Stimulated activated CD4-positive, alpha-beta T cell treated with anti-CD3 and anti-CD28 coated beads, Interleukin-1b, Interleukin-23, amount 100 ng/mL, for 24 hours (primary cell): ENCODE measurements around the gene TMPRSS4.
"Not testable (repeated sequence)": the region's sequence is repeated elsewhere in the genome, so short reads cannot be mapped to it uniquely, and the experiment has no call there.

Experiments
- DNase-seq, 4 experiments: peaks; one replicate each; pipeline ENCODE4 v3.0.0-alpha.2; 2020; ENCODE audit warnings: low read depth in 4 of 4, low spot score in 1 of 4

The TMPRSS4 gene

GRCh38 chr11:118056806-118057205 lies 20.1 kb upstream of the TMPRSS4 start:
- no peak for DNase-seq

- no peak for DNase-seq
These were observed 19.4 kb upstream of the TMPRSS4 start for GRCh38 chr11:118057251-118058145.

DNA sequence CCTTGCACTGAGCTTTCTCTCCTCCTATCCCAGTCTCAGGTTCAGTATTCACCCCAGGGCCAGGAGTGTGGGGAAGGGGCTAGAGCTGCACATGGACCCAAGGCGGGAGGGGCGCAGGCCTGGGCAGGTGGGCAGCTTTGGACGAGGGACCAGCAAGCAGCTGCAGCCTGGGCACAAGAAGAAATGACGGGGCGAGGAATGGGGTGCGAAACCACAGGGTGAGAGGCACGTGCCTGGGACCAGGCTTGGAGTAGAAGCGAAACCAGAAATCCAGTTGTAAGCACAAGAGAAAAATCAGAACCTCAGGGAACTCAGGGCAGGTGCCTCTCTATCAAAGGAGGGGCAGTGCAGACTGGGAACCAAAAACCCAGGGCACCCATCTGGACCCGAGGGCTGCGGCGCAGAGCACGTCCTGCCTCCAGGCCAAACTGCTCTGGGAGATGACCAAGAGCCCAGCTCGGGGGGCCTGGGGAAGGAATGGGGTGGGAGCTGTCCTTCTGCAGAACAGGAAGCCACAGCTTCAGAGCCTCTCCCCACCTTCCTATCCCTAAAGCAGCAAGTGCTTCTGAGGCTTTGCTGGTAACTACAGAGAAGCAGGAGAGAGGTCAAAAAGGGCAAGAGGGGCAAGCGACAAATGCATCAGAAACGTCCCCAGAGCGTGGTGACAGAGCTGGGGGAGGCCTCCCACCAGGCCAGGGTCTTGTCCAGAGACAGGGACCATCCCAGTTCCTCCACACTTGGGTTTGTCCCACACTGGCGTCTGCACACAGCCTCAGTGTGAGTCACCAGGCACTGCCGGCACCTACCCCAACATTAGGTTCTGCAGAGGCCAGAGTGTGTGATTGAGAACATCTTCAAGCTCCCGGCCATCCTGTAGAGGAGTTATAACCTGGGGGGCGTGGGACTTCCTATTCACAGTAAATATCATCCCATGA lies 18.3 kb upstream of the TMPRSS4 start:
- DNase-seq, result no peak

- no peak for DNase-seq
These were observed 17.5 kb upstream of the TMPRSS4 start for GRCh38 chr11:118059246-118059940.

GRCh38 chr11:118060081-118060661 lies 16.7 kb upstream of the TMPRSS4 start:
- DNase-seq, result no peak

DNA sequence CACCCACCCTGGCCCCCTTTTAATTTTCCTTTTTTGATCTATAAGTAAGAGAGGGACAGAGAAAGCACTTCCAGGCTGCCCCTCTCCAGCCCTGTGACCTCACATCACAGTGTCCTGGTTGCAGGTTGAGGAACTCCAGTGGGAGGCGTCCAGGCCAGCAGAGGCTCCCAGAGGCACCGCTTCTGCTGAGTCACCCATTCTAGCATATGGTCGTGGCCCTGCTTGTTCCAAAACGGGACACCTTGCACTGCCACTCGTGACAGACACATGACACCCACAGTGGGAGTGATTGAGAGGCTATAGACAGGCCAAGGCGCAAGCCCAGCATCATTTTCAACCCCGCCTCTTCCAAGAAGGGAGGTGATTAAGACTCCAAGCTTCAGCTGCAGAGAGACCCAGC lies 16.0 kb upstream of the TMPRSS4 start:
- DNase-seq, result no peak

DNA sequence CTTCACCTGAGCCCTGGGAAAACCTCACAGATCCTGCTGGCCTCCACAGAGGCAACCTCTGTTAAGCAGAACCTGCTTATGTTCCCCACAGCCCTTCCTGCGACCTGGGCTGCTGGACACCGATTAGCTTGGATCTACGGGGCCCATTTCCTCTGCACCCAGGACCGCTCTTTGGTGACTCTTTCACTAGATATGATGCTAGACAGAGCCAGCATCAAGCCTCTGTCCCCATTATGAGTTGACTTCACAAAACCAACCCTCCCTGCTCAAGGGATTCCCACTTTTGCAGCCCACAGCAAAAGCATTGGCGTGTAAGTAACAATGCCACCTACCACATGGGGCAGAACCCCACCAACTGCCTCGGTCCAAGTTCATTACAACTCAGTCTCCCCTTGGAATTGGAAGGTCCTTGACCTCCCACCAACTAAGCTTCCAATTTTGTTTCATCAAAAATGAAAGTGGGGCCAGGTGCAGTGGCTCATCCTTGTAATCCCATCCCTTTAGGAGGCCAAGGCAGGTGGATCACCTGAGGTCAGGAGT lies 15.2 kb upstream of the TMPRSS4 start:
- DNase-seq, result no peak

- not testable (repeated sequence) for DNase-seq
These were observed 14.7 kb upstream of the TMPRSS4 start for GRCh38 chr11:118062181-118062580.

- DNase-seq, result not testable (repeated sequence)
These were observed 14.2 kb upstream of the TMPRSS4 start for GRCh38 chr11:118062631-118063030.

GRCh38 chr11:118064956-118065355 lies 11.9 kb upstream of the TMPRSS4 start:
- DNase-seq, result no peak

DNA sequence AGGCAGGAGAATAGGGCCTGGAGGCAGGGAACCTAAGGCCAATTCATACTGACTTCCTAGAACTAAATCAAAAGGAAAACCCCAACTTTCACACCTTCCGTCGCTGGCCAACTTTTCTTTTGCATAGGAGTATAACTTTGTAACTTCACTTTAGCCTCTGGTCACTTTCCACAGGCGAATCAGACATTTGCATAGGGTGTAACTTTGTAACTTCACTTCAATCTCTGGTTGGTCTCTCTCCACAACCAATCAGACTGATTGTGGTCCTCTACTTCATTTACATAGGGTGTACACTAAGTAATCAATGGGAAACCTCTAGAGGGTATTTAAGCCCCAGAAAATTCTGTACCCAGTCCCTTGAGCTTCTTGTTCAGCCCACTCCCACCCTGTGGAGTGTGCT lies 11.5 kb upstream of the TMPRSS4 start:
- no peak for DNase-seq

- no peak for DNase-seq
These were observed 9.9 kb upstream of the TMPRSS4 start for GRCh38 chr11:118067006-118067405.

DNA sequence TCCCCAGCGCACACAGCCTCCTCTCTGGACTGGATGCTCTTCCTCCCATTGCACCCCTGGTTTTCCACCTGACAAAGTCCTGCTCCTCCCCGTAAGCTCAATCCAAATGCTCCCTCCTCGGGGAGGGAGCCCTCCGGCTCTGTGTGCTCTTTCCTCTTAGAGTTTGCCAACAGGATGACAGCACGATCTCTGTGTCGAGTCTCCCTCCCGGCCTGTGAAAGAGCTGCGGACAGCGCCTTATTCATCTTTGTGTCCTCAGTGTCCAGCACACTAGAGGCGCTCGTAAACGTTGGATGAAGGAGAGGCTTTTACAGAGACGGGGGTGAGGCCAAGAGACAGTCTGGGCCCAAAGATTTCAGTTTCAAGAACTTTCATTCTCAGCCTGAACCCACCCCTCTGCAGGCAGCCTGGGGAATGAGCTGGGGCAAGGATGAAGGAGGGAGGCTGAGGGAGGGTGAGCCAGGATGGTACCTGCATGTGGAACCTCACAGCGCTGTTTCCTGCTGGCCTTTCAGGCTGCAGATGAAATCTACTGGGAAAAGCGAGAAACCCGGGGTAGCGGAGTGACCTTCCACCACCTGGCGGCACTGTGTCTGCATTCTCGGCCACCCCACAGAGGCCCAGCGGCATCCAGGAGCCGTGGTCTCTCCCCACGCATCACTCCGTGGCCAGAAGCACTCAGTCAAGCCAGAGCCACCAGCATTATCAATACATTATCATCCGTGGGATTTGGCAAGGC lies 8.5 kb upstream of the TMPRSS4 start:
- no peak for DNase-seq

DNA sequence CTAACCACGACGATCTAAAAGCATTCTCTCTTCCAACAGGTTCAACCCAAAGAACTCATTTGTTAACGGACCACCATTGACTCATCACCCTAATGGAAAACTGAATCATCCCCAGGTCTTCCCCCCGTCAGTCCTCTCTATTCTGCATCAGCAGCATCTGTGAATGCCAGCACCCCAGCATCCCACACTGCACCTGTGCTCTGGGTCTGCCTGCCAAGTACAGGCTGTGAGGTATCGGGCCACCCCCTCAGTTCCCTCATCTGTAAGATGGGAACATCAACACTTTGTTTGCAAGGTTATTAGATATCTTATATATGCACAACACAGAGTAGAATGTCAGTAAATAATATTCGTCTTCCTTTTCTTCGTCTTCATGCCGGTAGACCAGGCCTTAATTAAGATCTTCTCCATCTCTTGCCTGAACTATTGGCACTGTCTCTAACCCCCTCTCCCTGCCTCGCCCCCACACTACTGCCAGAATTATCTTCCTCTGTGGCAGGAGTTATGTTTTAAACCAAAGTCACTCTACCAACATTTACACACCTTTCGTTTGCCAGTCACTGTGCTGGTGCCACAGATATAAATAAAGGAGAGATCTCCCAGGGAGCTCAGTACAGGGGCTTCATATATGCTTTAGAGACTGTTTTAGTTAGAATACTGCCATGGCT lies 7.8 kb upstream of the TMPRSS4 start:
- no peak for DNase-seq

DNA sequence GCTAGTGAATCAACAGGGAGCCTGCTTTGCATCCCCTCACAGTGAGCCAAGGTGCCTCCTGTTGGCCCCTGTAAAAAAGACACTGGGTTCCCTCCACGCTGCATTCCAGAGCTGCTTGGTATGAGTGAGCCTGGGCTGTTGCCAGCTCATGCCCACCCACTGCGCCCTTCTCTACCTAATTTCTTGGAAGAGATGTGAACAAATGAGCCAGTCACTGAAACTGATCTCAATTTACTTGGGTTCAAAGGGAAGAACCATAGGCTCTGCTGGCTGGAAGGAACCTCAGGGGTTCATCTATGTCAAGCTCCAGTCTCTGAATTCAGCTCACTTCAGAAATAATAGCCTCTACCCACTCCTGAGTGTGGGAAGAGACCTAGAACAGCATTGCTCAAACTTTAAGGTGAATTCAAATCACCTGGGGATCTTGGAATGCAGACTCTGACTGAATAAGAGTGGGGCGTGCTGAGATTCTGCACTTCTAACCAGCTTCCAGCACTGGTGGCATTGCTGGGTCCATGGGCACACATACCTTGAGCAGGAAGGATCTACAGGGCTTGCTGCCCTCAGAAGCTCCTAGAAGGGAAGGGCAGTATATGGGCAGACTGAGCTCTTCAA lies 5.4 kb upstream of the TMPRSS4 start:
- DNase-seq, result no peak

- no peak for DNase-seq
These were observed 3.3 kb upstream of the TMPRSS4 start for GRCh38 chr11:118073554-118073953.

GRCh38 chr11:118074091-118074685 lies 2.7 kb upstream of the TMPRSS4 start:
- DNase-seq, result no peak

- no peak for DNase-seq
These were observed 2.1 kb upstream of the TMPRSS4 start for GRCh38 chr11:118074785-118075184.
